HG03097 (cell line): ENCODE data around the gene RCL1.
"Not testable (repeated sequence)": the region's sequence is repeated elsewhere in the genome, so short reads cannot be mapped to it uniquely, and the experiment has no call there.

ENCODE experiments used
- ATAC-seq: cut with Tn5 transposase; IDR thresholded peaks from one replicate; pipeline ENCODE4 v1.9.1; 2021; ENCODE audit not compliant: unreplicated experiment, low FRiP score

RCL1 gene

GRCh38 chr9:4781408-4781807, 11.3 kb upstream of the RCL1 start:
- ATAC-seq, result no peak

GRCh38 chr9:4783191-4783590, 9.6 kb upstream of the RCL1 start:
- ATAC-seq, result not testable (repeated sequence)

GRCh38 chr9:4784403-4784802, 8.3 kb upstream of the RCL1 start:
- no peak for ATAC-seq

- ATAC-seq, result no peak
Observed at GRCh38 chr9:4786599-4786998, 6.1 kb upstream of the RCL1 start.

GRCh38 chr9:4787876-4788275, 4.9 kb upstream of the RCL1 start:
- no peak for ATAC-seq

GRCh38 chr9:4788703-4789102, 4.0 kb upstream of the RCL1 start:
- ATAC-seq, result no peak

- ATAC-seq, result peak; percentile 24
Observed at GRCh38 chr9:4792054-4792571, 631 bp upstream of the RCL1 start.

GRCh38 chr9:4793459-4794395, 983 bp downstream of the RCL1 start:
- no peak for ATAC-seq

GRCh38 chr9:4794691-4795090, 1.9 kb downstream of the RCL1 start:
- ATAC-seq, result no peak

GRCh38 chr9:4795108-4795507, 2.4 kb downstream of the RCL1 start:
- ATAC-seq, result not testable (repeated sequence)

GRCh38 chr9:4796530-4796929, 3.8 kb downstream of the RCL1 start:
- no peak for ATAC-seq

- ATAC-seq, result no peak
Observed at GRCh38 chr9:4796988-4797853, 4.5 kb downstream of the RCL1 start.

GRCh38 chr9:4797854-4798150, 5.1 kb downstream of the RCL1 start:
- ATAC-seq, result no peak

GRCh38 chr9:4798281-4799032, 5.7 kb downstream of the RCL1 start:
- no peak for ATAC-seq

GRCh38 chr9:4799033-4799430, 6.3 kb downstream of the RCL1 start:
- no peak for ATAC-seq

- ATAC-seq, result no peak
Observed at GRCh38 chr9:4799775-4800174, 7.0 kb downstream of the RCL1 start.

- no peak for ATAC-seq
Observed at GRCh38 chr9:4801156-4801555, 8.4 kb downstream of the RCL1 start.

- ATAC-seq, result no peak
Observed at GRCh38 chr9:4803670-4804530, 11.2 kb downstream of the RCL1 start.

GRCh38 chr9:4804531-4805016, 11.8 kb downstream of the RCL1 start:
- no peak for ATAC-seq
